HL-60/S4 treated with retinoic acid at 250 ng/mL for 4 days and 3 days (cell line): ENCODE results near the gene HLTF.
"Not testable (repeated sequence)": the region's sequence is repeated elsewhere in the genome, so short reads cannot be mapped to it uniquely, and the experiment has no call there.

Source experiments
- in situ Hi-C: fragments of 300-500 bp; cut with MboI; formaldehyde crosslinking; loops from 2 replicates; pipeline ENCODE4 v1.7.0; 2022; ENCODE audit warnings: low sequenced_read_pairs

Gene HLTF

GRCh38 chr3:148997623-148998022, 88.7 kb downstream of the HLTF start:
- in situ Hi-C loops, result no loop called here

DNA sequence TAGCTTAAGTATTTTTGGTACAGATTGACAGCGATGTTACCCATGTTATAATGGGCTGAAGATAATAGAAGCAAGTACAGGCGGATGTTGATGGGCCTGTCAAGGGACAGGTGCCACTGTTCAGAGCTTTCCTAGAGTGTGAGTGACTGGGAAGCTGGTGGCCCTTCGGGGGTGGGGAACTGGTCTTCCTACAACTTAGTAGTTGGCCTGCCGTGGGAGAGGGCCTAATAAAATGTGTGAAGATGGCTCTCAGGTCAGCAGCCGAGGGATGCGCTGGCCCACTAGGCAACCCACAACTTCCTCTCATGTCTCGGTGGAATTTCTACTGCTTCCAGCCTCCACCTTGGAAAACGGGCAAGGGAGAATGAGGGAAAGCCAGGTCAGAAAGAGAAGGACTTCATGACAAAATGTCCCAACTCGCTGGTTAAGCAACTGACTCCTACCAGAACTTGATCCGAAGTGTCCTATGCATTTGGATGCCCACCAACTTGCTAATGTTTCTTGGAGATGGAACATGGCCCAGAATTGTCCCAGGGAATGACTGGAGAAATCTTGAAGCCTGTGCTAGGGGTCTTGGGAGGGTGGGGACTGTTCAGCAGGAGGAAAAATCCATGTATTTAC, 93.6 kb downstream of the HLTF start:
- in situ Hi-C loops, result no loop called here

- in situ Hi-C loops, result no loop called here
Observed at GRCh38 chr3:148992027-148992634, 94.2 kb downstream of the HLTF start.

GRCh38 chr3:148991219-148992026, 94.9 kb downstream of the HLTF start, which contains the start of gene GYG1:
TSS of gene GYG1 (plus strand) at chr3:148991540. CDS start at chr3:148991641, 101 bp downstream.
- in situ Hi-C loops, result no loop called here

- in situ Hi-C loops, result no loop called here
Observed at GRCh38 chr3:148990236-148990635, 96.1 kb downstream of the HLTF start.

GRCh38 chr3:148987551-148987950, 98.8 kb downstream of the HLTF start:
- in situ Hi-C loops, result not testable (repeated sequence)

DNA sequence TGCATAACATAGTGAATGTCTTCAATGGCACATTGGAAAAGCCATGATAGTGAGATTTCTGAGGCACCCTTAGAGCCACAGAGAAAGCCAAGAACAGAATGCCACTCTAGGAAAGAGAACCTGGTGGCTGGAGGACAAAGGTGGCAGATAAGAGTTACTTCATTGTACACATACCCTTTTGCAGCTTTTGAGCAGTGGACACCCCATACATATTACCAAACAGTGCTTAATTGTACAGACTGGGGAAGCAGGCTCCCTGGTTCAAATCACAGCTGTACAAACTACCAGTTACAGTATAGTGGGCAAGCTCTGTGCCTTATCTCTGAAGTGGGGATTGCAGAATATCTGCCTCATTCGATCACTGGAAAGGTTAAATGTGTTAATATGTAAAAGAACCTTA, 105.1 kb downstream of the HLTF start:
- in situ Hi-C loops, result no loop called here
